ENCODE data around the gene MERTK.

GRCh38 chr2:112046231-112046630 lies 147.8 kb downstream of the MERTK start:
- no peak for TF ChIP-seq EZH2 (IDR thresholded peaks at IDR 0.05; ENCODE audit: borderline replicate concordance, low read depth, low read length, poor library complexity, severe bottlenecking)
- no peak for TF ChIP-seq CTCF (conservative IDR thresholded peaks at IDR 0.05; ENCODE audit: low read depth, low read length)

Measured in A673 (cell line).